ENCODE data around the gene IER3. TPM values are rescaled to one million over a fixed set of nuclear protein-coding genes. Genes with fewer than 3 reads are reported as not detected.
A peak's percentile ranks its signal among the peaks of the same experiment; 100 is the strongest.
"Not testable (repeated sequence)": the region's sequence is repeated elsewhere in the genome, so short reads cannot be mapped to it uniquely, and the experiment has no call there.

The IER3 gene
- total and polyA plus RNA-seq, 10 donors: 19.8 to 62.2 (median 36.0) TPM

- Histone ChIP-seq H3K4me1 (peaks cover 12 to 50% (median 27%) of the 10 kb centered on the region in 6 donors), H3K27me3 (replicated peaks in 1 of 7) (peaks cover 0 to 4% (median 0%) of the 10 kb centered on the region in 7 donors), H3K36me3 (no peaks in the 10 kb centered on the region), H3K27ac (peak overlapping the region; percentile 27 to 62 (median 56)), H3K9me3 (no peaks in the 10 kb centered on the region), H3K4me3 (no peak overlapping the region)
- TF ChIP-seq POLR2A (IDR thresholded peaks at IDR 0.05) (no peak), CTCF (IDR thresholded peaks at IDR 0.05 in 8 of 11, conservative IDR thresholded peaks at IDR 0.05 in 3 of 11) (no peak), POLR2AphosphoS5 (IDR thresholded peaks at IDR 0.05) (no peak)
- WGBS, 5 donors: 87 to 96% (median 92%) methylated on average over 4 of the region's 4 CpGs
- no peak for DNase-seq
- intact Hi-C loops (cut with DNase I; ENCODE audit: low total_unique reads): no loop called here
Observed at GRCh38 chr6:30768634-30769087, 24.3 kb upstream of the IER3 start.

GRCh38 chr6:30767944-30768301, 23.6 kb upstream of the IER3 start:
- H3K27me3 ChIP-seq (replicated peaks in 1 of 7): peaks cover 0 to 6% (median 0%) of the 10 kb centered on the region in 7 donors
- H3K9me3 ChIP-seq: no peaks in the 10 kb centered on the region
- no peak for DNase-seq
- H3K4me3 ChIP-seq: no peak overlapping the region
- TF ChIP-seq POLR2AphosphoS5 (IDR thresholded peaks at IDR 0.05) (no peak), POLR2A (IDR thresholded peaks at IDR 0.05) (no peak), CTCF (IDR thresholded peaks at IDR 0.05 in 8 of 11, conservative IDR thresholded peaks at IDR 0.05 in 3 of 11) (no peak)
- H3K36me3 ChIP-seq: no peaks in the 10 kb centered on the region
- whole genome bisulfite sequencing, 5 donors: 93 to 100% (median 100%) methylated on average over 1 of the region's 1 CpG
- intact Hi-C loops (cut with DNase I; ENCODE audit: low total_unique reads): no loop called here
- no peak overlapping the region for H3K27ac ChIP-seq
- peaks cover 12 to 53% (median 28%) of the 10 kb centered on the region in 6 donors for H3K4me1 ChIP-seq

DNA sequence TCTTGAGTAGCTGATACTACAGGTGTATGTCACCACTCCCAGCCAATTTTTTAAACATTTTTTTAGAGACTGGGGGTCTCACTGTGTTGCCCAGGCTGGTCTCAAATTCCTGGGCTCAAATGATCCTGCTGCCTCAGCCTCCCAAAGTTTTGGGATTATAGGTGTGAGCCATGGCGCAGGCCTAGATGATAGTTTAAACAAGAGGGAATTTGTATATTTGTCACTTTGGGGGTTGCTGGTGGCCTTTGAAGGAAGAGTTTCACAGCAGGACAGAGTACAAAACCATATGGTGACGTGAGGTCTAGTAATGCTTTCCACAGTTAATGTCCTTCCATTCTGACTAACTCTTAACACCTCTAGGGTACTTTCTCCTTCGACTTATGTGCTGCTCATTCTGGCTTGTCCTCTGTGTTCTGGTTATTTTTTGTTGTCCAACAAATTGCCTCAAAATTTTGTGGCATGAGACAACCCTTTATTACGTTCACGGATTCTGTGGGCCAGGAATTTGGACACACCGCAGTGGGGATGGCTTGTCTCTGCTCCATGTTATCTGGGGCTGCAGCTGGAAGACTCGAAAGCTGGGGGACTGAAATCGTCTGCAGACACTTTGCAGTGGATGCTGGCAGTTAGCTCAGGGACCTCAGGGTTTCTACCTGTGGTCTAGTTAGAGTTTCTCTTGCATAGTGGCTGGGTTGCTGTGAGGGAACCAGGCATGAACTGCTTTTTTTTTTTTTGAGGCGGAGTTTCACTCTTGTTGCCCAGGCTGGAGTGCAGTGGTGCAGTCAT, 23.0 kb upstream of the IER3 start:
- TF ChIP-seq CTCF (IDR thresholded peaks at IDR 0.05 in 8 of 11, conservative IDR thresholded peaks at IDR 0.05 in 3 of 11) (no peak), POLR2A (IDR thresholded peaks at IDR 0.05) (no peak), POLR2AphosphoS5 (IDR thresholded peaks at IDR 0.05) (no peak)
- 63 to 90% (median 80%) methylated on average over 9 of the region's 9 CpGs for WGBS, 5 donors
- no peaks in the 10 kb centered on the region for H3K36me3 ChIP-seq
- no peak for DNase-seq
- peaks cover 12 to 53% (median 28%) of the 10 kb centered on the region in 6 donors for H3K4me1 ChIP-seq
- no peaks in the 10 kb centered on the region for H3K9me3 ChIP-seq
- no peak overlapping the region for H3K27ac ChIP-seq
- H3K4me3 ChIP-seq: no peak overlapping the region
- H3K27me3 ChIP-seq (replicated peaks in 1 of 7): peaks cover 0 to 6% (median 0%) of the 10 kb centered on the region in 7 donors
- intact Hi-C loops (cut with DNase I; ENCODE audit: low total_unique reads): no loop called here

- Histone ChIP-seq H3K27ac (no peak overlapping the region), H3K27me3 (replicated peaks in 1 of 7) (peaks cover 0 to 6% (median 0%) of the 10 kb centered on the region in 7 donors), H3K4me1 (peaks cover 12 to 53% (median 28%) of the 10 kb centered on the region in 6 donors), H3K36me3 (no peaks in the 10 kb centered on the region), H3K4me3 (no peak overlapping the region), H3K9me3 (no peaks in the 10 kb centered on the region)
- DNase-seq: no peak
- 83 to 90% (median 87%) methylated on average over 6 of the region's 6 CpGs for WGBS, 5 donors
- TF ChIP-seq POLR2AphosphoS5 (IDR thresholded peaks at IDR 0.05) (no peak), CTCF (IDR thresholded peaks at IDR 0.05 in 8 of 11, conservative IDR thresholded peaks at IDR 0.05 in 3 of 11) (no peak), POLR2A (IDR thresholded peaks at IDR 0.05) (no peak)
- intact Hi-C loops (cut with DNase I; ENCODE audit: low total_unique reads): no loop called here
Observed at GRCh38 chr6:30766461-30767157, 22.3 kb upstream of the IER3 start.

DNA sequence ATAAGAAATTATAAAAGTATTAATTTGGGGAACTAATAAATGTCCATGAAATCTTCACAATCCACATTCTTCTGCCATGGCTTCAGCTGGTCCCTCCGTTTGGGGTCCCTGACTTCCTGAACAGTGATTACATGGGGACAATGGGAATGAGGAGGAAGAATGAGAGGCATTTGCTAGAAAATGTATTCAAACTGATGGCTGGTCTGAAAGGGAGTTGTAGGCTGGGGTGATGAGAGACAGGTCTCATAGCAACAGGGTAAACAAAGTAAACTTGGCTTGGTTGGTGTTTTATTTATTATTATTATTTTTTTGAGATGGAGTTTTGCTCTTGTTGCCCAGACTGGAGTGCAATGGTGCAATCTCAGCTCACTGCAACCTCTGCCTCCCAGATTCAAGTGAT, 21.1 kb upstream of the IER3 start:
- H3K9me3 ChIP-seq; H3K27me3 ChIP-seq (replicated peaks in 1 of 7); H3K36me3 ChIP-seq; intact Hi-C loops (cut with DNase I; ENCODE audit: low total_unique reads); H3K27ac ChIP-seq; DNase-seq; H3K4me3 ChIP-seq: not testable (repeated sequence)
- 64 to 72% (median 65%) methylated on average over 1 of the region's 1 CpG for WGBS, 5 donors
- H3K4me1 ChIP-seq: peaks cover 12 to 59% (median 31%) of the 10 kb centered on the region in 6 donors

GRCh38 chr6:30764490-30765043, 20.2 kb upstream of the IER3 start:
- DNase-seq; H3K27me3 ChIP-seq (replicated peaks in 1 of 7); H3K4me3 ChIP-seq; H3K27ac ChIP-seq; H3K36me3 ChIP-seq; H3K9me3 ChIP-seq; intact Hi-C loops (cut with DNase I; ENCODE audit: low total_unique reads): not testable (repeated sequence)
- 67 to 78% (median 73%) methylated on average over 13 of the region's 13 CpGs for WGBS, 5 donors
- peaks cover 11 to 59% (median 28%) of the 10 kb centered on the region in 6 donors for H3K4me1 ChIP-seq

Data from spleen (tissue), 11 donors.